ENCODE data around the gene PITPNB.

GRCh38 chr22:27935897-27936296 is 16.8 kb upstream of the PITPNB start:
- TF ChIP-seq EZH2 (IDR thresholded peaks at IDR 0.05; ENCODE audit: borderline replicate concordance, low read length) (no peak), CTCF (IDR thresholded peaks at IDR 0.05; ENCODE audit: low read length) (no peak)
